Left ventricle myocardium inferior (tissue), 1 donor: ENCODE results near the gene STAMBPL1. TPM values are rescaled to one million over a fixed set of nuclear protein-coding genes. Genes with fewer than 3 reads are reported as not detected.

Experiments used
- DNase-seq: peaks from one replicate; pipeline ENCODE4 v3.0.0-alpha.2; 2020
- H3K27ac ChIP-seq: fragments of 200-600 bp; replicated peaks from 2 replicates; pipeline ENCODE4 v1.8.0; 2021
- H3K27me3 ChIP-seq: fragments of 200-600 bp; 2 replicates; pipeline ENCODE4 v1.8.0; 2021; ENCODE audit warnings: low read depth
- H3K36me3 ChIP-seq: fragments of 200-600 bp; 2 replicates; pipeline ENCODE4 v1.8.0; 2021
- H3K4me1 ChIP-seq: fragments of 200-600 bp; 2 replicates; pipeline ENCODE4 v1.8.0; 2021
- H3K4me3 ChIP-seq: fragments of 200-600 bp; 2 replicates; pipeline ENCODE4 v1.8.0; 2021; ENCODE audit warnings: mild to moderate bottlenecking, moderate library complexity
- H3K9me3 ChIP-seq: fragments of 200-600 bp; replicated peaks from 2 replicates; pipeline ENCODE4 v1.8.0; 2021
- intact Hi-C: fragments of 100-400 bp; cut with micrococcal nuclease; formaldehyde crosslinking; loops from one replicate; pipeline ENCODE4 v1.11.0; 2022
- total RNA-seq: library from RNA; stranded (reverse); fragmentation: NEBNext Ultra II Directional; extraction: Animal tissue kit (Norgen Biotek cat#: 25700); gene quantifications from one replicate; pipeline ENCODE4 v1.2.1, GENCODE V29; 2021
- TF ChIP-seq, protein P1 (sequence below): fragments of 200-600 bp; IDR thresholded peaks from 2 replicates; pipeline ENCODE4 v1.8.0; 2021; ENCODE audit warnings: antibody characterized with exemption, mild to moderate bottlenecking, borderline replicate concordance
- donor health status: DM: no; HTN: yes; CAD: no; lungs with severe emphysema.

STAMBPL1 gene
- total RNA-seq, 1 donor from 2014 or later: 2.5 TPM

DNA sequence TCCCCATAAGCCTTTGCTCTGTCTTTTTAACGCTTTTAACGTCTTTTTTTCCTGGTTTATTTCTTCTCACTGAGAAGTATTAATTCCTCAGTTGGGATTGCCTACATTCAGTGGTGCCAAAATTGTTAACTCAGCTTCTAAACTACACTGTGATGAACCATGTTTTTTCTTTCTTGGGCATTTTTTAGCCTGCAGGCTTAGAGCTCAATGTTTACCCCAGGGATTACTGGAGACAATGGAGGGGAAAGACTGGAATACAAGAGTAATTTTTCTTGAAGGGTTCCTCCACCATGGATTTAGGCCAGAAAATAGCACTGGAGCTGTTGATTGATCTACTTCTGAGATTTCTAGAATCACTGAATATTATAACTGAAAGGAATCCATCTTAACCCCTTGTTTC is 19.8 kb downstream of the STAMBPL1 start:
- intact Hi-C loops: no loop called here
- DNase-seq: no peak
- no peaks in the 10 kb centered on the region for H3K27me3 ChIP-seq
- peaks cover 33% of the 10 kb centered on the region for H3K4me1 ChIP-seq
- H3K36me3 ChIP-seq: peaks cover 5% of the 10 kb centered on the region
- H3K9me3 ChIP-seq: no peaks in the 10 kb centered on the region
- H3K4me3 ChIP-seq: no peak overlapping the region
- TF ChIP-seq, protein P1, sequence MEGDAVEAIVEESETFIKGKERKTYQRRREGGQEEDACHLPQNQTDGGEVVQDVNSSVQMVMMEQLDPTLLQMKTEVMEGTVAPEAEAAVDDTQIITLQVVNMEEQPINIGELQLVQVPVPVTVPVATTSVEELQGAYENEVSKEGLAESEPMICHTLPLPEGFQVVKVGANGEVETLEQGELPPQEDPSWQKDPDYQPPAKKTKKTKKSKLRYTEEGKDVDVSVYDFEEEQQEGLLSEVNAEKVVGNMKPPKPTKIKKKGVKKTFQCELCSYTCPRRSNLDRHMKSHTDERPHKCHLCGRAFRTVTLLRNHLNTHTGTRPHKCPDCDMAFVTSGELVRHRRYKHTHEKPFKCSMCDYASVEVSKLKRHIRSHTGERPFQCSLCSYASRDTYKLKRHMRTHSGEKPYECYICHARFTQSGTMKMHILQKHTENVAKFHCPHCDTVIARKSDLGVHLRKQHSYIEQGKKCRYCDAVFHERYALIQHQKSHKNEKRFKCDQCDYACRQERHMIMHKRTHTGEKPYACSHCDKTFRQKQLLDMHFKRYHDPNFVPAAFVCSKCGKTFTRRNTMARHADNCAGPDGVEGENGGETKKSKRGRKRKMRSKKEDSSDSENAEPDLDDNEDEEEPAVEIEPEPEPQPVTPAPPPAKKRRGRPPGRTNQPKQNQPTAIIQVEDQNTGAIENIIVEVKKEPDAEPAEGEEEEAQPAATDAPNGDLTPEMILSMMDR: no peak
- no peak overlapping the region for H3K27ac ChIP-seq

DNA sequence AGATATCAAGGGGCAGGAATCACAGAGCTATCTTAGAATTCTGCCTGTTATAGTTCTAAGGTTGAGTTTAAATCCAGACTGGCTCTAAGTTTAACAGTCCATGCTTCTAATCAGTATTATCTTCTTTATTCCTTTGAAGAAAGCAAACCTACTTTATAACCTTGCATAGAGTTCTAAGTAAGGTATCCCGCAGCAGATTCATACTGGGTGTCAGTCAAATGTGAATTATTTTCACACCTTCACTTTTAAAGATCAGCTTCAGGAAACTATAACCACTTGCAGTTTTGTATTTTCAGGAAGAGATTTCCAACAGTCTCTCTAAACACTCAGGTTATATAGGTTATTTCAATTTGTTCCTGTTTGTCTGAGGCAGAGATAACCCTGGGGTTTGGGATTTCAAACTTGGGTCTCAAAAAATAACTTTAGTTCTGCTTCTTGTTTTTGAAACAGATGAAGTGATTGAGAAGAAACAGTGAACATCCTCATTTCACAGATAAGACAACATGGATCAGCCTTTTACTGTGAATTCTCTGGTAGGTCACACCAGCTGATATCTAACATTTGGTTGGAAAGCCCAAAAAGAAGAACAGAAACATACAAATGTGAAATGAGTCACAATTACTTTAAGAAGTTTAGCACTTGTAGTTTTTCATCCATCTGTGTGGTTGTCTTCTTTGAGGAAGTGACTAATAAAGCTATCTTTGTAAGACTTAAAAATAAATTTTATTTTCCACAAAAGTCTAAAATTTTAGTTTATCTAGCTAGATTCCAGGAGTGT is 21.4 kb downstream of the STAMBPL1 start:
- H3K4me3 ChIP-seq: no peak overlapping the region
- peaks cover 7% of the 10 kb centered on the region for H3K36me3 ChIP-seq
- peak overlapping the region; percentile 6 for H3K27ac ChIP-seq
- H3K27me3 ChIP-seq: no peaks in the 10 kb centered on the region
- H3K4me1 ChIP-seq: peaks cover 29% of the 10 kb centered on the region
- TF ChIP-seq, protein P1: no peak
- intact Hi-C loops: no loop called here
- no peaks in the 10 kb centered on the region for H3K9me3 ChIP-seq
- DNase-seq: no peak

DNA sequence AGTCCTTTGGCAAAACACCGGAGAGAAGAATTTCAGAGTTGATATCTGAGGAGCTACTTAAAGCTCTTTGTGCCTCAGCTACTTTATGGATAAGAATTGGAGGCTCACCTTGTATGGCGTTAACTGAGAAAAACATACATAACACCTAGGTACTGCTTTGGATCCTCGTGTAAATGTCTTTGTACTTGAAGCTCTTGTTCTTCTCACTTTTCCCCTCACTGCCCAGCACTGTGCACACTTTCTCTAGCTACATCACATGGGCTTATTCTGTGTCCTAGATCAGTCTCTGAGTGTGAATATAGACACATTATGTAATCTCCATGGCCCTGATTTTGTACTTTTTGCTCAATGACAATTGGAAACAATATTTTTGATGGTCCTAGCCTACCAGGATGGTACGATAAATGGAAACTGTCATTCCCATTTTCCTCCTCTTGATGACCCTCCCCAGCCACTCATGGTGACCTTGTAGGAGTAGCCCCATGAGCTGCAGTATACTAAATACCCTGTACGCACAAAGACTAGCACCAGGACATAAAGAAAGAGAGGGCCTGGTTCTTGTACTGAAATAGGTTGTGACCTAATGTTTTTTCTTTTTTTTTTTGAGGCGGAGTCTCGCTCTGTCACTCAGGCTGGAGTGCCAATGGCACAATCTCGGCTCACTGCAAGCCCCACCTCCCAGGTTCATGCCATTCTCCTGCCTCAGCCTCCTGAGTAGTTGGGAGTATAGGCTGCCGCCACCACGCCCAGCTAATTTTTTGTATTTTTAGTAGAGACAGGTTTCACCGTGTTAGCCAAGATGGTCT is 22.1 kb downstream of the STAMBPL1 start:
- H3K27me3 ChIP-seq: no peaks in the 10 kb centered on the region
- H3K27ac ChIP-seq: peak overlapping the region; percentile 6
- H3K36me3 ChIP-seq: peaks cover 13% of the 10 kb centered on the region
- H3K9me3 ChIP-seq: no peaks in the 10 kb centered on the region
- TF ChIP-seq, protein P1: no peak
- peaks cover 21% of the 10 kb centered on the region for H3K4me1 ChIP-seq
- H3K4me3 ChIP-seq: no peak overlapping the region
- intact Hi-C loops: no loop called here
- DNase-seq: no peak

DNA sequence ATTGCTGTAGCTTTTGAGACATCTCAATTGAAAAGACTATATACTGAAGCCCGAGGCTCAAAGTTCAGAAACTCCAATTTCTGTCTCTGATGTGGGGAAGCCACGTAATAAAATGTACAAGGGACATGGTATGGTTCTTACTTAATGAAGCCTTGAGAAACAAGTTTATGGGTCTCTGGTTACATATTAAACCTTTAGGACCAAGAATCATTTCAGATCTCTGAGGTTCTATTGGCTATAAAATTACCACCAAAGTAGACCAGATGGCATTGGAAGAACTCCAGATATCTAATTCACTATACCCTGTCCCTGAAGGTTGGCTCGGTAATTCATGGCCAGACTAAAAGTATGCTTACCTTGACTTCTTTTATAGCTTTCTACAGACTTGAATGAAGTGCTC is 23.7 kb downstream of the STAMBPL1 start:
- H3K9me3 ChIP-seq: no peaks in the 10 kb centered on the region
- no peak overlapping the region for H3K27ac ChIP-seq
- intact Hi-C loops: no loop called here
- DNase-seq: no peak
- TF ChIP-seq, protein P1: no peak
- peaks cover 15% of the 10 kb centered on the region for H3K4me1 ChIP-seq
- no peaks in the 10 kb centered on the region for H3K27me3 ChIP-seq
- H3K36me3 ChIP-seq: peaks cover 13% of the 10 kb centered on the region
- H3K4me3 ChIP-seq: no peak overlapping the region

DNA sequence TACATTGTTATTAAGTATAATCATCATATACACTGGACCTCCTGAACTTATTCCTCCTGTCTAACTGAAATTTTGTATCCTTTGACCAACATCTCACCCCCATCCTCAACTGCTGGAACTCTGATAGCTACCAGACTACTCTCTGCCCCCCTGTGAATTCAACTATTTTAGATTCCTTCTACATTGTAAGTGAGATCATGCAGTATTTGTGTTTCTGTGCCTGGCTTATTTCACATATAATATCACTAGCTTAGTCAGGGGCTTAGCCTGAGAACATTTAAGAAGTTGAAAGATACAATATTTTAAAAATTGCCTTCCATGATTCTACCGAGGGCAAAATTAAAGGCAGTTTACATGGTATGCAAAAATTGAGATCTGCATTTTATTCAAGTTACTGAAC is 26.9 kb downstream of the STAMBPL1 start:
- TF ChIP-seq, protein P1: no peak
- Histone ChIP-seq H3K9me3 (no peaks in the 10 kb centered on the region), H3K27ac (no peak overlapping the region), H3K4me3 (no peak overlapping the region), H3K36me3 (peaks cover 17% of the 10 kb centered on the region), H3K27me3 (no peaks in the 10 kb centered on the region), H3K4me1 (peaks cover 2% of the 10 kb centered on the region)
- intact Hi-C loops: no loop called here
- DNase-seq: no peak
